GM12878 (cell line): ENCODE results near the gene ZNF429. TPM values are rescaled to one million over a fixed set of nuclear protein-coding genes. Genes with fewer than 3 reads are reported as not detected.

Source experiments
- ATAC-seq: fragments of 200-7000 bp; cut with Tn5 transposase; 3 replicates; pipeline ENCODE4 v1.9.1; 2020; ENCODE audit warnings: mild to moderate bottlenecking, moderate library complexity
- BruUV-seq: library from RNA; stranded (reverse); fragments of 400-500 nt; replicated peaks from 2 replicates; lab custom pipeline; 2021; lab: Mats Ljungman, UMichigan
- CTCF ChIA-PET: fragments of 300-600 bp; sonication (Branson Sonifier 250); formaldehyde crosslinking; extraction: SDS; loops from one replicate; lab custom pipeline; 2021; ENCODE audit warnings: inconsistent platforms; lab: Yijun Ruan, JAX
- POLR2A ChIA-PET: fragments of 350-600 bp; formaldehyde crosslinking; extraction: SDS; loops from one replicate; lab custom pipeline; 2021; ENCODE audit warnings: inconsistent platforms; lab: Charles Lee
- RAD21 ChIA-PET: fragments of 300-600 bp; sonication (Branson Sonifier 250); formaldehyde crosslinking; loops from one replicate; lab custom pipeline; 2023; ENCODE audit warnings: antibody characterized with exemption; ENCODE audit not compliant: unreplicated experiment; lab: Charles Lee
- SMC1A ChIA-PET: fragments of 300-600 bp; sonication (Branson Sonifier 250); formaldehyde crosslinking; loops from one replicate; lab custom pipeline; 2023; ENCODE audit not compliant: unreplicated experiment, uncharacterized antibody; lab: Charles Lee
- DNase-seq: peaks from one replicate; pipeline ENCODE4 v3.0.0-alpha.2; 2011; ENCODE audit warnings: low read depth, low spot score
- FAIRE-seq: peaks from 3 replicates; lab custom pipeline; 2011; peaks lifted over from hg19 to GRCh38; lab: Jason Lieb, UNC
- H2AFZ ChIP-seq: 2 replicates; pipeline ENCODE4 v1.6.0; 2011; ENCODE audit warnings: low read depth, low read length, control low read depth; ENCODE audit not compliant: control insufficient read depth
- H3K27ac ChIP-seq: 2 replicates; pipeline ENCODE4 v1.5.1; 2011; ENCODE audit warnings: control low read depth; ENCODE audit not compliant: control insufficient read depth, insufficient read depth
- H3K27me3 ChIP-seq, 2 experiments: replicated peaks in 1 of 2; 2 replicates each; pipeline versions ENCODE4 v1.6.0 to v1.6.1; 2011; ENCODE audit warnings: low read length in 1 of 2; ENCODE audit not compliant: control insufficient read depth in 2 of 2, insufficient read depth in 2 of 2
- H3K36me3 ChIP-seq, 2 experiments: 2 replicates each; pipeline ENCODE4 v1.5.1; 2011; ENCODE audit warnings: low read length in 1 of 2; ENCODE audit not compliant: control insufficient read depth in 2 of 2, insufficient read depth in 2 of 2
- H3K4me1 ChIP-seq: 2 replicates; pipeline ENCODE4 v1.6.1; 2011; ENCODE audit warnings: mild to moderate bottlenecking, low read length, moderate library complexity, mixed read lengths; ENCODE audit not compliant: control insufficient read depth, insufficient read depth
- H3K4me2 ChIP-seq: 2 replicates; pipeline ENCODE4 v1.6.0; 2011; ENCODE audit warnings: control low read depth; ENCODE audit not compliant: control insufficient read depth, insufficient read depth
- H3K4me3 ChIP-seq: fragments of 200-600 bp; sonication (generic); 2 replicates; pipeline ENCODE4 v1.5.1; 2016
- H3K79me2 ChIP-seq: 2 replicates; pipeline ENCODE4 v1.6.0; 2011; ENCODE audit warnings: low read length; ENCODE audit not compliant: control insufficient read depth, insufficient read depth
- H3K9ac ChIP-seq: 2 replicates; pipeline ENCODE4 v1.8.0; 2011; ENCODE audit warnings: low read length, control low read depth, mixed read lengths; ENCODE audit not compliant: control insufficient read depth, insufficient read depth
- H3K9me3 ChIP-seq: replicated peaks from 3 replicates; pipeline ENCODE4 v1.5.1; 2011; ENCODE audit warnings: mild to moderate bottlenecking, low read length; ENCODE audit not compliant: control insufficient read depth, insufficient read depth
- H4K20me1 ChIP-seq: 2 replicates; pipeline ENCODE4 v1.6.0; 2011; ENCODE audit not compliant: control insufficient read depth, insufficient read depth
- HCFC1 ChIP-seq: fragments of 150-350 bp; IDR thresholded peaks from 2 replicates; pipeline ENCODE4 v1.6.1; 2014; ENCODE audit warnings: low read length
- HDAC6 ChIP-seq: fragments of 200-600 bp; sonication (generic); IDR thresholded peaks from one replicate; pipeline ENCODE4 v1.8.0; 2017; ENCODE audit warnings: antibody characterized with exemption; ENCODE audit not compliant: unreplicated experiment
- SIN3A ChIP-seq: IDR thresholded peaks from 2 replicates; pipeline ENCODE4 v1.6.1; 2012; ENCODE audit warnings: low read depth, low read length, improper control_type of control experiment
- TCF7 ChIP-seq: IDR thresholded peaks from 2 replicates; pipeline ENCODE4 v1.6.1; 2014; ENCODE audit warnings: antibody characterized with exemption, borderline replicate concordance
- YBX1 ChIP-seq: fragments of 450-650 bp; IDR thresholded peaks from 2 replicates; pipeline ENCODE4 v1.6.1; 2016; ENCODE audit warnings: antibody characterized with exemption
- WGBS: methylation state at CpG from one replicate; pipeline ENCODE4 v1.1.6; 2016; ENCODE audit warnings: low lambda C conversion rate; ENCODE audit not compliant: insufficient replicate concordance, insufficient coverage; ENCODE audit errors: missing lambda C conversion rate; 5-methylcytosine and 5-hydroxymethylcytosine counted together
- in situ Hi-C: fragments of 300-500 bp; cut with MboI; formaldehyde crosslinking; loops from 9 replicates; pipeline ENCODE4 v1.14.3; 2018; ENCODE audit warnings: mixed read lengths
- intact Hi-C: fragments of 100-400 bp; cut with micrococcal nuclease; formaldehyde crosslinking; loops from one replicate; pipeline ENCODE4 v1.14.2; 2022; ENCODE audit not compliant: unreplicated experiment
- polyA plus RNA-seq, 11 experiments: library from polyadenylated mRNA; depleted of rRNA in 4 of 11; unstranded in 6 of 11; stranded (reverse) in 5 of 11; fragments of >200 nt; fragmentation: Nextera tagmentation in 4 of 11; fragmentation: Illumina TruSeq in 1 of 11; extraction: Ambion mirVana in 4 of 11; extraction: Trizol in 1 of 11; gene quantifications; 1 replicate in 1 of 11; 2 replicates in 10 of 11; pipeline versions ENCODE4 v1.2.1 to v1.2.3, GENCODE V29; 2011 to 2016; ENCODE audit warnings: inconsistent platforms in 2 of 11, missing spikeins in 2 of 11, low read depth in 1 of 11
- total RNA-seq, 4 experiments: library from RNA; depleted of rRNA in 3 of 4; stranded (reverse); fragments of >200 nt in 3 of 4; fragmentation: Illumina TruSeq in 1 of 4; extraction: Trizol in 1 of 4; gene quantifications; 2 replicates each; pipeline versions ENCODE4 v1.2.1 to v1.2.3, GENCODE V29; 2013 to 2021
- TF ChIP-seq, protein P1 (sequence below): fragments of 450-650 bp; IDR thresholded peaks from 2 replicates; pipeline ENCODE4 v1.6.1; 2017; ENCODE audit warnings: antibody characterized with exemption, mild to moderate bottlenecking, moderate library complexity
- TF ChIP-seq, protein P2 (sequence below): fragments of 150-350 bp; IDR thresholded peaks from 2 replicates; pipeline ENCODE4 v1.6.1; 2016; ENCODE audit warnings: low read depth, low read length

Gene ZNF429
- total and polyA plus RNA-seq, 10 of the 15 experiments (the other 5 are each of a cell fraction or from before 2014, with no cell fraction given), result 1.4 to 4.3 (median 2.8) TPM

DNA sequence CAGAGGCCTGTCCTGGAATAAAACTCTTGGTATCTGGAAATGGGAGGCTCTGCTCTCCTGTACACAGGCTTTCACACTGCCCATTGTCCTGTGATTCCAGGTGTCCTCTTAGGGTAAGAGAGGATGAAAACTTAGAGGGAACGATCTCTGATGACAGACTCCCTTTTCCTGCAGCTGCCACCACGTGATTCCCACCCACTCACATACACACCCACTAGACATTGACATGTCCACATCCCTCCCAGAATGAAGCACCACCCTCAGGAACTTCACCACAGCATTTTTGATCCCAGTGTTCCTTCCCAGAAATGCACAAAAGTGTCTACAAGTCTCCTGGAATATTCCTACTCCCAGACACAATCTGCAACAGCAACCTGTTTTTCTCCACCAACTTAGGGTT lies 8.2 kb downstream of the ZNF429 start:
- in situ Hi-C loops (no loop called here), intact Hi-C loops (no loop called here)
- Histone ChIP-seq H3K36me3 (no peaks in the 10 kb centered on the region), H3K4me1 (no peaks in the 10 kb centered on the region), H4K20me1 (no peaks in the 10 kb centered on the region), H3K9ac (no peak overlapping the region), H3K27ac (no peak overlapping the region), H3K27me3 (no peaks in the 10 kb centered on the region), H3K4me2 (no peak overlapping the region), H3K9me3 (no peaks in the 10 kb centered on the region; the same call in 1 of the 3 replicates), H3K79me2 (no peaks in the 10 kb centered on the region), H2AFZ (no peak overlapping the region), H3K4me3 (no peak overlapping the region)
- 69% methylated on average over 2 of the region's 2 CpGs for WGBS
- ChIA-PET CTCF (no interaction called here), RAD21 (no interaction called here), POLR2A (no interaction called here), SMC1A (no interaction called here)
- TF ChIP-seq HCFC1, result no peak
- no peak for TF ChIP-seq TCF7
- TF ChIP-seq YBX1, result no peak
- no peak for TF ChIP-seq HDAC6
- TF ChIP-seq, protein P1, sequence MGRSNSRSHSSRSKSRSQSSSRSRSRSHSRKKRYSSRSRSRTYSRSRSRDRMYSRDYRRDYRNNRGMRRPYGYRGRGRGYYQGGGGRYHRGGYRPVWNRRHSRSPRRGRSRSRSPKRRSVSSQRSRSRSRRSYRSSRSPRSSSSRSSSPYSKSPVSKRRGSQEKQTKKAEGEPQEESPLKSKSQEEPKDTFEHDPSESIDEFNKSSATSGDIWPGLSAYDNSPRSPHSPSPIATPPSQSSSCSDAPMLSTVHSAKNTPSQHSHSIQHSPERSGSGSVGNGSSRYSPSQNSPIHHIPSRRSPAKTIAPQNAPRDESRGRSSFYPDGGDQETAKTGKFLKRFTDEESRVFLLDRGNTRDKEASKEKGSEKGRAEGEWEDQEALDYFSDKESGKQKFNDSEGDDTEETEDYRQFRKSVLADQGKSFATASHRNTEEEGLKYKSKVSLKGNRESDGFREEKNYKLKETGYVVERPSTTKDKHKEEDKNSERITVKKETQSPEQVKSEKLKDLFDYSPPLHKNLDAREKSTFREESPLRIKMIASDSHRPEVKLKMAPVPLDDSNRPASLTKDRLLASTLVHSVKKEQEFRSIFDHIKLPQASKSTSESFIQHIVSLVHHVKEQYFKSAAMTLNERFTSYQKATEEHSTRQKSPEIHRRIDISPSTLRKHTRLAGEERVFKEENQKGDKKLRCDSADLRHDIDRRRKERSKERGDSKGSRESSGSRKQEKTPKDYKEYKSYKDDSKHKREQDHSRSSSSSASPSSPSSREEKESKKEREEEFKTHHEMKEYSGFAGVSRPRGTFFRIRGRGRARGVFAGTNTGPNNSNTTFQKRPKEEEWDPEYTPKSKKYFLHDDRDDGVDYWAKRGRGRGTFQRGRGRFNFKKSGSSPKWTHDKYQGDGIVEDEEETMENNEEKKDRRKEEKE, result no peak
- TF ChIP-seq, protein P2, sequence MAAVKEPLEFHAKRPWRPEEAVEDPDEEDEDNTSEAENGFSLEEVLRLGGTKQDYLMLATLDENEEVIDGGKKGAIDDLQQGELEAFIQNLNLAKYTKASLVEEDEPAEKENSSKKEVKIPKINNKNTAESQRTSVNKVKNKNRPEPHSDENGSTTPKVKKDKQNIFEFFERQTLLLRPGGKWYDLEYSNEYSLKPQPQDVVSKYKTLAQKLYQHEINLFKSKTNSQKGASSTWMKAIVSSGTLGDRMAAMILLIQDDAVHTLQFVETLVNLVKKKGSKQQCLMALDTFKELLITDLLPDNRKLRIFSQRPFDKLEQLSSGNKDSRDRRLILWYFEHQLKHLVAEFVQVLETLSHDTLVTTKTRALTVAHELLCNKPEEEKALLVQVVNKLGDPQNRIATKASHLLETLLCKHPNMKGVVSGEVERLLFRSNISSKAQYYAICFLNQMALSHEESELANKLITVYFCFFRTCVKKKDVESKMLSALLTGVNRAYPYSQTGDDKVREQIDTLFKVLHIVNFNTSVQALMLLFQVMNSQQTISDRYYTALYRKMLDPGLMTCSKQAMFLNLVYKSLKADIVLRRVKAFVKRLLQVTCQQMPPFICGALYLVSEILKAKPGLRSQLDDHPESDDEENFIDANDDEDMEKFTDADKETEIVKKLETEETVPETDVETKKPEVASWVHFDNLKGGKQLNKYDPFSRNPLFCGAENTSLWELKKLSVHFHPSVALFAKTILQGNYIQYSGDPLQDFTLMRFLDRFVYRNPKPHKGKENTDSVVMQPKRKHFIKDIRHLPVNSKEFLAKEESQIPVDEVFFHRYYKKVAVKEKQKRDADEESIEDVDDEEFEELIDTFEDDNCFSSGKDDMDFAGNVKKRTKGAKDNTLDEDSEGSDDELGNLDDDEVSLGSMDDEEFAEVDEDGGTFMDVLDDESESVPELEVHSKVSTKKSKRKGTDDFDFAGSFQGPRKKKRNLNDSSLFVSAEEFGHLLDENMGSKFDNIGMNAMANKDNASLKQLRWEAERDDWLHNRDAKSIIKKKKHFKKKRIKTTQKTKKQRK, result no peak
- no peak for TF ChIP-seq SIN3A
- ATAC-seq (no peak), FAIRE-seq (no peak), DNase-seq (no peak)
- no TSS peak for BruUV-seq
